HepG2 (cell line): ENCODE results near the gene FAM169A. TPM values are rescaled to one million over a fixed set of nuclear protein-coding genes. Genes with fewer than 3 reads are reported as not detected.

Experiments
- ARNT ChIP-seq: fragments of 450-650 bp; IDR thresholded peaks from 2 replicates; pipeline ENCODE4 v1.6.1; 2017
- ATF1 ChIP-seq: IDR thresholded peaks from 2 replicates; pipeline ENCODE4 v1.6.1; 2016; ENCODE audit warnings: mild to moderate bottlenecking, control low read depth
- CBX1 ChIP-seq: IDR thresholded peaks from one replicate; pipeline ENCODE4 v1.6.1; 2016; ENCODE audit warnings: antibody characterized with exemption, low read depth
- FOXP1 ChIP-seq, 2 experiments: fragments of 450-650 bp in 1 of 2; IDR thresholded peaks; 2 replicates each; pipeline ENCODE4 v1.6.1; 2017 to 2018; ENCODE audit warnings: antibody characterized with exemption in 1 of 2
- GABPB1 ChIP-seq: IDR thresholded peaks from 2 replicates; pipeline ENCODE4 v1.6.1; 2016; ENCODE audit warnings: mild to moderate bottlenecking, missing genetic modification reagents, moderate library complexity, missing compliant biosample characterization
- GATAD1 ChIP-seq: IDR thresholded peaks from 2 replicates; pipeline ENCODE4 v1.6.1; 2016; ENCODE audit warnings: missing genetic modification reagents, missing compliant biosample characterization
- HES4 ChIP-seq: sonication (generic); formaldehyde crosslinking; IDR thresholded peaks from 2 replicates; pipeline ENCODE4 v1.9.0; 2021; ENCODE audit warnings: mild to moderate bottlenecking, missing genetic modification reagents, borderline replicate concordance
- HIVEP1 ChIP-seq: sonication (generic); formaldehyde crosslinking; IDR thresholded peaks from 2 replicates; pipeline ENCODE4 v1.4.0; 2020; ENCODE audit warnings: mild to moderate bottlenecking, missing genetic modification reagents
- ISL2 ChIP-seq: sonication (generic); formaldehyde crosslinking; IDR thresholded peaks from 2 replicates; pipeline ENCODE4 v1.5.0; 2020; ENCODE audit warnings: missing genetic modification reagents
- MAFG ChIP-seq: sonication (generic); formaldehyde crosslinking; IDR thresholded peaks from 2 replicates; pipeline ENCODE4 v1.5.1; 2020; ENCODE audit warnings: mild to moderate bottlenecking, missing genetic modification reagents
- RBM22 ChIP-seq: fragments of 200-400 bp; formaldehyde crosslinking; optimal IDR thresholded peaks from 2 replicates; pipeline ENCODE3; 2017; ENCODE audit warnings: mild to moderate bottlenecking, low read length, moderate library complexity
- SMAD9 ChIP-seq: sonication (generic); formaldehyde crosslinking; IDR thresholded peaks from 2 replicates; pipeline ENCODE4 v1.5.1; 2020; ENCODE audit warnings: mild to moderate bottlenecking, missing genetic modification reagents
- ZIK1 ChIP-seq: sonication (generic); formaldehyde crosslinking; IDR thresholded peaks from 2 replicates; pipeline ENCODE4 v1.5.0; 2020; ENCODE audit warnings: mild to moderate bottlenecking, low read depth, missing genetic modification reagents, borderline replicate concordance
- ZNF350 ChIP-seq: sonication (generic); formaldehyde crosslinking; IDR thresholded peaks from 2 replicates; pipeline ENCODE4 v1.4.0; 2020; ENCODE audit warnings: mild to moderate bottlenecking, low read depth, missing genetic modification reagents, borderline replicate concordance
- ZNF614 ChIP-seq: IDR thresholded peaks from 2 replicates; pipeline ENCODE4 v1.6.1; 2018; ENCODE audit warnings: missing biosample characterization, missing genetic modification reagents, inconsistent platforms, borderline replicate concordance
- ZNF713 ChIP-seq: sonication (generic); formaldehyde crosslinking; IDR thresholded peaks from 2 replicates; pipeline ENCODE4 v1.4.0; 2020; ENCODE audit warnings: mild to moderate bottlenecking, missing genetic modification reagents
- ZNF781 ChIP-seq: sonication (generic); formaldehyde crosslinking; IDR thresholded peaks from 2 replicates; pipeline ENCODE4 v1.5.1; 2020; ENCODE audit warnings: borderline replicate concordance, mild to moderate bottlenecking, missing genetic modification reagents; ENCODE audit errors: not compliant biosample characterization
- polyA plus RNA-seq, 8 experiments: library from polyadenylated mRNA; depleted of rRNA in 3 of 8; stranded (reverse) in 7 of 8; unstranded in 1 of 8; fragments of >200 nt; fragmentation: Illumina TruSeq in 4 of 8; extraction: Trizol in 4 of 8; gene quantifications; 2 replicates each; pipeline versions ENCODE4 v1.2.1 to v1.2.3, GENCODE V29; 2011 to 2016; ENCODE audit warnings: low read depth in 4 of 8, missing spikeins in 1 of 8, mixed read lengths in 1 of 8; ENCODE audit not compliant: insufficient read depth in 1 of 8
- total RNA-seq, 5 experiments: library from RNA; depleted of rRNA; stranded (reverse); fragments of >200 nt; fragmentation: Illumina TruSeq; extraction: Trizol; gene quantifications; 2 replicates each; pipeline ENCODE4 v1.2.3, GENCODE V29; 2016; ENCODE audit warnings: low read depth in 1 of 5
- TF ChIP-seq, protein P1 (sequence below): sonication (generic); formaldehyde crosslinking; IDR thresholded peaks from 2 replicates; pipeline ENCODE4 v1.8.0; 2022; ENCODE audit warnings: missing genetic modification reagents, mild to moderate bottlenecking, borderline replicate concordance
- TF ChIP-seq, protein P2 (sequence below): sonication (generic); formaldehyde crosslinking; IDR thresholded peaks from 2 replicates; pipeline ENCODE4 v1.4.0; 2020; ENCODE audit warnings: low read depth, mild to moderate bottlenecking, missing genetic modification reagents
- TF ChIP-seq, protein P3 (sequence below): sonication (generic); formaldehyde crosslinking; IDR thresholded peaks from 2 replicates; pipeline ENCODE4 v1.4.0; 2020; ENCODE audit warnings: missing genetic modification reagents, borderline replicate concordance
- TF ChIP-seq, protein P4 (sequence below): sonication (generic); formaldehyde crosslinking; IDR thresholded peaks from 2 replicates; pipeline ENCODE4 v1.4.0; 2020; ENCODE audit warnings: missing genetic modification reagents
- TF ChIP-seq, protein P5 (sequence below): sonication (generic); formaldehyde crosslinking; IDR thresholded peaks from 2 replicates; pipeline ENCODE4 v1.4.0; 2020; ENCODE audit warnings: missing genetic modification reagents

The FAM169A gene
- total and polyA plus RNA-seq, 2 of the 13 experiments (the other 11 are each of a cell fraction or from before 2014, with no cell fraction given) = 21.1 to 110 TPM

DNA sequence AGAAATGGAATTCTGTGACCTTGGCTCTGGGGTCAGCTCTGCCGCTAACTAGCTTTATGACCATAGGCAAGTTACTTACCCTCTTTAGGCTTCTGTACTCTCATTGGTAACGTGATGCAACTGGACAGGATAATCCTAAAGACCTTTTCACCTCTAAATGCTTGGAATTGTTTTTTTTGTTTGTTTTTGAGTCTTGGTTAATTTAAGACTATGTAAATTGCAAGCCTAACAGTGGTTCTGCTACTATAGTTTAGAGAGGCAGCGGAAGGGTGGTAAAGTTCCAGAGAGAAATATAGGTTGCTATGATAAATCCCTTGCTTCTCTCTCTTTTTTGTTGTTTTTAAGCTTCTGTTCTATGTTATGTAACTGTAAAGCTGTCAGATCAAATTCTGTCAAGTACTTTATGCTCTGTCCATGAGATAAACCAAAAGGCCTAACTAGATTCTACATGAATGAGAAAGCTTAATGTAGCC is 17.6 kb downstream of the FAM169A start (continued):
- TF ChIP-seq, protein P1, sequence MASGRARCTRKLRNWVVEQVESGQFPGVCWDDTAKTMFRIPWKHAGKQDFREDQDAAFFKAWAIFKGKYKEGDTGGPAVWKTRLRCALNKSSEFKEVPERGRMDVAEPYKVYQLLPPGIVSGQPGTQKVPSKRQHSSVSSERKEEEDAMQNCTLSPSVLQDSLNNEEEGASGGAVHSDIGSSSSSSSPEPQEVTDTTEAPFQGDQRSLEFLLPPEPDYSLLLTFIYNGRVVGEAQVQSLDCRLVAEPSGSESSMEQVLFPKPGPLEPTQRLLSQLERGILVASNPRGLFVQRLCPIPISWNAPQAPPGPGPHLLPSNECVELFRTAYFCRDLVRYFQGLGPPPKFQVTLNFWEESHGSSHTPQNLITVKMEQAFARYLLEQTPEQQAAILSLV (CRISPR knock-in tag) = no peak
- TF ChIP-seq HIVEP1 = no peak
- no peak for TF ChIP-seq ZNF350 (CRISPR knock-in tag)
- TF ChIP-seq, protein P2, sequence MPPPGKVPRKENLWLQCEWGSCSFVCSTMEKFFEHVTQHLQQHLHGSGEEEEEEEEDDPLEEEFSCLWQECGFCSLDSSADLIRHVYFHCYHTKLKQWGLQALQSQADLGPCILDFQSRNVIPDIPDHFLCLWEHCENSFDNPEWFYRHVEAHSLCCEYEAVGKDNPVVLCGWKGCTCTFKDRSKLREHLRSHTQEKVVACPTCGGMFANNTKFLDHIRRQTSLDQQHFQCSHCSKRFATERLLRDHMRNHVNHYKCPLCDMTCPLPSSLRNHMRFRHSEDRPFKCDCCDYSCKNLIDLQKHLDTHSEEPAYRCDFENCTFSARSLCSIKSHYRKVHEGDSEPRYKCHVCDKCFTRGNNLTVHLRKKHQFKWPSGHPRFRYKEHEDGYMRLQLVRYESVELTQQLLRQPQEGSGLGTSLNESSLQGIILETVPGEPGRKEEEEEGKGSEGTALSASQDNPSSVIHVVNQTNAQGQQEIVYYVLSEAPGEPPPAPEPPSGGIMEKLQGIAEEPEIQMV (CRISPR knock-in tag) = no peak
- TF ChIP-seq SMAD9 (CRISPR knock-in tag) = no peak
- TF ChIP-seq ZNF713 = no peak
- no peak for TF ChIP-seq FOXP1 (IDR thresholded peaks at IDR 0.05)
- peak; percentile 11; the same call in 1 of the 2 replicates for TF ChIP-seq FOXP1 (CRISPR knock-in tag; IDR thresholded peaks at IDR 0.05)
- TF ChIP-seq ZNF781 (CRISPR knock-in tag) = no peak
- peak; percentile 21; the same call in 1 of the 2 replicates for TF ChIP-seq ATF1 (CRISPR knock-in tag)
- no peak for TF ChIP-seq CBX1
- no peak for TF ChIP-seq ARNT
- peak; percentile 46; the same call in 1 of the 2 replicates for TF ChIP-seq ISL2 (CRISPR knock-in tag)
- TF ChIP-seq GABPB1 (CRISPR knock-in tag) = no peak
- no peak for TF ChIP-seq HES4 (CRISPR knock-in tag)
- TF ChIP-seq, protein P3, sequence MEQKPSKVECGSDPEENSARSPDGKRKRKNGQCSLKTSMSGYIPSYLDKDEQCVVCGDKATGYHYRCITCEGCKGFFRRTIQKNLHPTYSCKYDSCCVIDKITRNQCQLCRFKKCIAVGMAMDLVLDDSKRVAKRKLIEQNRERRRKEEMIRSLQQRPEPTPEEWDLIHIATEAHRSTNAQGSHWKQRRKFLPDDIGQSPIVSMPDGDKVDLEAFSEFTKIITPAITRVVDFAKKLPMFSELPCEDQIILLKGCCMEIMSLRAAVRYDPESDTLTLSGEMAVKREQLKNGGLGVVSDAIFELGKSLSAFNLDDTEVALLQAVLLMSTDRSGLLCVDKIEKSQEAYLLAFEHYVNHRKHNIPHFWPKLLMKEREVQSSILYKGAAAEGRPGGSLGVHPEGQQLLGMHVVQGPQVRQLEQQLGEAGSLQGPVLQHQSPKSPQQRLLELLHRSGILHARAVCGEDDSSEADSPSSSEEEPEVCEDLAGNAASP (CRISPR knock-in tag) = peak; percentile 76; the same call in 1 of the 2 replicates
- no peak for TF ChIP-seq GATAD1 (CRISPR knock-in tag)
- no peak for TF ChIP-seq RBM22
- TF ChIP-seq, protein P4, sequence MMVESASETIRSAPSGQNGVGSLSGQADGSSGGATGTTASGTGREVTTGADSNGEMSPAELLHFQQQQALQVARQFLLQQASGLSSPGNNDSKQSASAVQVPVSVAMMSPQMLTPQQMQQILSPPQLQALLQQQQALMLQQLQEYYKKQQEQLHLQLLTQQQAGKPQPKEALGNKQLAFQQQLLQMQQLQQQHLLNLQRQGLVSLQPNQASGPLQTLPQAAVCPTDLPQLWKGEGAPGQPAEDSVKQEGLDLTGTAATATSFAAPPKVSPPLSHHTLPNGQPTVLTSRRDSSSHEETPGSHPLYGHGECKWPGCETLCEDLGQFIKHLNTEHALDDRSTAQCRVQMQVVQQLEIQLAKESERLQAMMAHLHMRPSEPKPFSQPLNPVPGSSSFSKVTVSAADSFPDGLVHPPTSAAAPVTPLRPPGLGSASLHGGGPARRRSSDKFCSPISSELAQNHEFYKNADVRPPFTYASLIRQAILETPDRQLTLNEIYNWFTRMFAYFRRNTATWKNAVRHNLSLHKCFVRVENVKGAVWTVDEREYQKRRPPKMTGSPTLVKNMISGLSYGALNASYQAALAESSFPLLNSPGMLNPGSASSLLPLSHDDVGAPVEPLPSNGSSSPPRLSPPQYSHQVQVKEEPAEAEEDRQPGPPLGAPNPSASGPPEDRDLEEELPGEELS (CRISPR knock-in tag) = peak; percentile 44
- TF ChIP-seq ZIK1 (CRISPR knock-in tag) = no peak
- peak; percentile 20; the same call in 1 of the 2 replicates for TF ChIP-seq ZNF614 (CRISPR knock-in tag)
- TF ChIP-seq, protein P5, sequence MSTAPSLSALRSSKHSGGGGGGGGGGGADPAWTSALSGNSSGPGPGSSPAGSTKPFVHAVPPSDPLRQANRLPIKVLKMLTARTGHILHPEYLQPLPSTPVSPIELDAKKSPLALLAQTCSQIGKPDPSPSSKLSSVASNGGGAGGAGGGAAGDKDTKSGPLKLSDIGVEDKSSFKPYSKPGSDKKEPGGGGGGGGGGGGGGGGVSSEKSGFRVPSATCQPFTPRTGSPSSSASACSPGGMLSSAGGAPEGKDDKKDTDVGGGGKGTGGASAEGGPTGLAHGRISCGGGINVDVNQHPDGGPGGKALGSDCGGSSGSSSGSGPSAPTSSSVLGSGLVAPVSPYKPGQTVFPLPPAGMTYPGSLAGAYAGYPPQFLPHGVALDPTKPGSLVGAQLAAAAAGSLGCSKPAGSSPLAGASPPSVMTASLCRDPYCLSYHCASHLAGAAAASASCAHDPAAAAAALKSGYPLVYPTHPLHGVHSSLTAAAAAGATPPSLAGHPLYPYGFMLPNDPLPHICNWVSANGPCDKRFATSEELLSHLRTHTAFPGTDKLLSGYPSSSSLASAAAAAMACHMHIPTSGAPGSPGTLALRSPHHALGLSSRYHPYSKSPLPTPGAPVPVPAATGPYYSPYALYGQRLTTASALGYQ = peak; percentile 25; the same call in 1 of the 2 replicates
- TF ChIP-seq MAFG (CRISPR knock-in tag) = no peak
